NCI-H510A (cell line): ENCODE measurements around the gene ATOSB.
A peak's percentile ranks its signal among the peaks of the same experiment; 100 is the strongest.

Experiments
- DNase-seq: peaks from one replicate; lab custom pipeline; 2025; lab: John Stamatoyannopoulos, UW

The ATOSB gene

DNA sequence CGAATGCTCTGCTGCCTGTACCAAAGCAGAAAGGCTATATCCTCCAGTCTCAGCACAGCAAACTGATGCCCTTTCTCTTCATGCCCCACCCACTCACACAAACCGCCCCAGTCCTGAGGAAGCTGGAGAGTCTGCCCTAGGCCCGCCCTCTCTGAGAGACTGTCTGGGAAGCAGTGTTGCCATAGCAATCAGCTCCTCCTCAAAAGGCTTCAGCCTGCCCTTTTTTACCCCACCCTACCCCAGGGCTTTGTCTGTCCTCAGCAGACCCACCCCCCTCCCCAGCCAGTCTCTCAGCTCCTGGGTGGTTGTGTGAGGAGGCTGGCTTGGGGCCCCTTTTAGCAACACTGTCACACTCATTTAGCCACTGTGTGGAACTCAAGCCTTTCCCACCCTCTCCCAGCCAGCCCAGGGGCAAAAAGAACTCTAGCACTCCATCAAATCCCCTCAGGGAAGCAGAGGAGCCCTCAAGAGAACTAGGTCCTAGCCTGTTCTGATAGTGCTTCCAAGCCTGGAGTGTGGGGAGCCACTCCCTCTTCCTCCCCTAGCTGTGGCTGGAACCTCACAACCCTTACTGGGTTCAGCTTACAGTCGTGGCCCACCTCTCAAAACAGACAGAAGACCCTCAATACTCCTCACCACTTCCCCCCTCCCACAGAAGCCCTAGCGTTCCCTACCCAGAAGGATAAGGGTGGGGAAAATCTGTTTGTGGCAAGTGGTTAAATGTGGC is 1.4 kb downstream of the ATOSB start:
- DNase-seq, result peak; percentile 39

DNA sequence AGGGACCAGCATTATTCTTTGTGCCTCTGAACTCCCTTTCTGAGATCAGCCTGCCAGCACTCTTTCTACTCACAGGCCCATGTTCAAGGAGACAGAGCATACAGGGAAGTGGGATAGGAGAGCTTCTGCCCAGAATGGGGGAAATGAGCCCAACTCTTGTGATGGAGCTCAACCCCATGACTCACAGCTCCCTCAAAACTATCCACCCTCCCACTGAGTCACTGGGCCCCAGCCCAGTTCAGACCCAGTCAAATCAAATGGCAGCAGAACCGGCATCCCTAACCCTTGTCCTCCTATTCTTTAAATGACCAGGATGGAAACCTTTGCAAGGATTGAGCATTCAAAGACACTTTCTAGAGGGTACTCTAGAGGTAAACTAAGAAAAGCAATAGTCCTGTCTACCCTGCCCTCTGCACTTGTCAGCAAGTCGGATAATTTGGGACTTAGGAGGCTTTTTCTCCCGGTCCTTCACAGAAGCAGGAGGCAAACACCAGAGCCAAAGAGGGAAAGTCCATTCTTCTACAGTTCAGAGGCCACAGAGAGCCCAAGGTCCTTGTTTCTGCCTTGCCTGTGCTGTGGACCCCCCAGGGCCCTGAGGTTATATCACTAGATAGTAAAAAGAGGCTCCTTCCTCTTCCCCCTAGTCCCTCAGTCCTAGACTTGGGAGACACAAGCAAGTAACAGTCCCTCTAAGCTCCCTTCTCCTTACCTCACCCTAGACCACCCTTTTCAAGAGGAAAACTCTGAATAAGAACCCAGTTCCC is 3.2 kb downstream of the ATOSB start:
- DNase-seq, result no peak

DNA sequence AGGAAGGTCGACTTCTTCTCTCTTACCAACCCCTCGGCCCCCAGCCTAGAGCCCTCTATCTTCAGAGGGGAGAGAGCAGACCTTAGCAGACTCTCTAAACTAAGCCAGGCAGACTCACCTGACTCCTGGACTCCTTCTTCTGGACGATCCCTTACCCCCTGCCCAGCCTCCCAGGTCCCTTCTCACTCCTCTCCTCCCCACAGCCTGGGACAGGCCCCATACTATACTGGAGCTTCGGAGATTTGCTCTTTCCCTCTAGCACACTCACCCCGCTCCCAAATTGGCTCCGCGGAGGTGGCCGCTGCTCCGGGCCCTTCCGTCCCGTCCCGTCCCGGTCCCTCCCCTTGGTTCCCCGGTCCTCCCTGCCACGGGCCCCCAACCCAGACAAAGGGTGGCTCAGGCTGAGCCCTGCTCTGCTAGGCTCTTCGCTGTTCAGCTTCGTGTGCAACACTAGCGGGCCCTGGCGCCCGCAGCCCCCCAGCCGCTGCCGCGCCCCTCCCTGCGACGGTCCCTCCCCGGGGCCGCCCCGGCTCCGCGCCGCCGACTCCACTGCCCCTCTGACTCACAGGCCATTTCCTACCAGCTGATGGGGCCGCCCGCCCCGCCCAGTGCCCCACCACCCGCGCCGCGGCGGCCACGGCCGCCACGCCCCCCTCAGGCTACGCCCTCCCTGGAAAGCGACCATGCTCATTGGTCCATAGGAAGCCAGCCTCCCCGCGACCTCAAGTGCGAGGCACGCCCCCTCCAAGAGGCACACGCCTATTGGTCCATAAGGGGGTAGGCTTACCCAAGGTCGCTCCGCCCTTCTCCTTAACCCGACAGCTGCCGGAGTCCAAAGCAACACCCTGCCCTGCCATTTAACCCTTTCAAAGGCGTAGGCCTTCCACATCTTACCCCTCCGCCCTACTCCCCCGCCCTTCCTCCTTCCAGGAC is 4.4 kb downstream of the ATOSB start:
- peak; percentile 93 for DNase-seq

DNA sequence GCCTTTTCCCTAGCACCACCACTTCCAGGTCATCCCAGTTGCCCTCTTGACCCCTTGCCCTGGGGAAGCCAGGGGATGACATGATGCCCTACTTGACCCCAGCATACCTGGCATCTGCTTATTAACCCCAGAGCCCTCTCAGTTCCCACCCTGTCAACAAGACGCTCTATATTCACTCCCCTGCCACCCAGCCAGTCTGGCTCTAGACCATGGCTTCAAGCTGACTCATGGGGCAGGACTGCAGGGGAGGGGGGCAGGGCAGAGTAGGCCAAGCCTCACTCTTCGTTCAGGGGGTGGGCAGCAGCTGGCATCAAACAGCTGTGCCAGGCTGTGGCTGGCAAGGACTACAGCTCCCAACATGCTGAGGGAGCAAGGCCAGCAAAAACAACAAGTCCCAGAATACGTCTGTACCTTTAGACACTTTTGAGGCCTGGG is 5.3 kb downstream of the ATOSB start:
- no peak for DNase-seq

DNA sequence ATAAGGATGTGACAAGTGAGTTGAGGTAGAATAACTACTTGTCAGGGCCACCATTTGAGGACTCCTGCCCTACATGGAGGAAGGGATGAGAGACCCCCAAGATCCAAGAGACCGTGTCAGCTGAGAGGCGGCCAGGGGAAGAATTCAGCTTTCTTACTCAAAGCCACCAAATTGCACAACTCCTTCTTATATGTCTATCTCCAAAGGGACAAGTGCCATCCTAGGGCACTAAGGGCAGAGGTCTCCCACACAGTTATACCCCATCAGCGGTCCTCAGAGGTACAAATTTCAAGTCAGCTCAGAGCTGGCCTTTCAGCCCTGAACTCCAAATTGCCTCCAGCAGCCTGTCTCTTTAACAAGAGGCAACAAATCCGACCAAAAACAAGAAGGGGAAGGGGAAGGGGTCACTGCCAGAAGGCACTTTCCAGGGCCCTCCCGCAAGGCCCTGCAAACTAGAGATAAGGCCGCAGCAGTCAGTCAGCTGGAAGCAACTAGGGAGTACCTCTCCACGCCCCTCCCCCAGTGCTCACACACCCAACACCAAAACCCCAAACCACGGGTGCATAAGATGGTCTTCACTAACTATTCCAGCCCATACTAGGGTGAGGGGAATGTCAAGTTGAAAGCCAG is 6.6 kb downstream of the ATOSB start:
- DNase-seq, result no peak

DNA sequence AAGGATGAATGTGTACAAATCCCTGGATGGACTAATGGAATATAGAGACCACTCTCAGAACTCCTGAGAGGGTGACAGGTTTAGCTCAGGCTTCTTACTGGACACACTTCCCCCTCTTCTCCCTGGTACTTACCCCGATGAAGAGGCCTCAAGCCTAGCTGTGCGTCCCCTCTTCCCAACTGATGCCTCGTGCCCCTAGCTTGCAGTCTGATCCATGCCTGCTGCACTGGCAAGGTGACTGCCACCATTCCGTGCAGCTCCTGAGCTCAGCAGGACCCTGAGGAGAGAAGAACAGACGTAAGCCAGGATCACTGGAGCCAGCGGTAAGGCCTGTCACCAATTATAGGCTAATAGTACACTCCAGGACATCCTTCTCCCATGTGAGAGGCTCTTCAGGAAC is 7.2 kb downstream of the ATOSB start:
- DNase-seq, result no peak

DNA sequence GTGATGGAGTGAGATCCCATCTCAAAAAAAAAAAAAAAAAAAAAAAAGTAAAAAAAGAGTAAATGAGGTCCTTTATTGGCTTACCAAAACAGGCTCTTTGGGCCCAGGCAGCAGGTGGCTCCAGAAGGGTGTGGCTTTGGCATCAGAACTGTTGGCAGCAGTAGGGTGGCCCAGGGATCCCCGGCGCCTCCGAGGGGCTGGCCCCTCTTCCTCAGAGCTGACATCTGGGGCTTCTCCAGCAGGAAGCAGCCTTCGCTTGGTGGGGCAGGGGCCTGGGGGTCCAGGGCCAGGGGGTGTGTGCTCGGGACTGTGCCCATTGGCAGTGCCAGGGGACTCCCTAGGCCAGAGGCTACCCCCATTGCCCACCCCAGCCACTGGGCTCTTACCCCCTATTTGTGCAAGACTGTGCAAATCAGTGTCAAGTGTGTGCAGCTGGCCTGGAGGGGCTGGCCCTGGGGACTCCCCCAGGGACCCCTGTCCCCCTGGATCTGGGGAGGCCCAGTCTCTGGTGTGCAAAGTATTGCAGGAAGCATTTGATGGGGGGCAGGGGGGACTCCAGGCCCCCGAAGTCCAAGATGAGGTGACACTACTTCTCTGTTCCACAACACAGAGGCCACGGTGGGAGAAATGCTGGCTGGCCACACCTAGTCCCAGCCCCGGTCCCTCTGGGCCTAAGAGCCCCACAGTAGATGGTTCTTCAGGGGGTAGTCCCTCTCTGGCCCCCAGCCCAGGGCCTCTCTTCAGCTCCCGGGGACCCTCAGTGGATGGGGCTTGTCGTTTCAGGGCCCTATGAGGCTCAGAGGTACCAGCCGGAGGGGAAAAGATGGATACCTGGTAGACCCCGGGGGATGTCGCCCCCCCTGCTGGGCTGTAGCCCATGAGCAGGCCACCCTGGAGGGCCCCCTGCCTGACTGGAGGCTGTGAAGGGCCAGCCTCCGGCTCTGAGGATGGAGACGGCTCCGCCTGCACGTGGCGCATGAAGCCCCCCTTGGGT is 8.1 kb downstream of the ATOSB start:
- no peak for DNase-seq

DNA sequence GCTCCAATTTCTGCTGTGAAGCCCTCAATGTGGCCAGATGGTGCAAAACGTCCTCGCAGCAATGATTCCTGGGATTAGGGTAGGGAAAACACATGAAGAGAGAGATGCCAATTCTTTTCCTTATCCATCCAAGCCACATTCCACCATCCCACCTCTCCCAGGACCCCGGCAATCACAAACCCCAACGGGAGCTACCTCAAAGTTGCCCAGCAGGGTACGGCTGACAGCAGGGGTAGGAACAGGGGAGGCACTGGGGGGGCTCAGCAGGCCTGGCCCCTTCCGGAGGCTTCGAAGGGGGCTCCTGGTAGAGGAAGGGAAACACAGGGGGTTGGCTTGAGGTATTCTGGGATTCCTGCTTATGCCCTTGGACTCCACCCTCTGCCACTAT is 9.3 kb downstream of the ATOSB start:
- DNase-seq, result no peak

DNA sequence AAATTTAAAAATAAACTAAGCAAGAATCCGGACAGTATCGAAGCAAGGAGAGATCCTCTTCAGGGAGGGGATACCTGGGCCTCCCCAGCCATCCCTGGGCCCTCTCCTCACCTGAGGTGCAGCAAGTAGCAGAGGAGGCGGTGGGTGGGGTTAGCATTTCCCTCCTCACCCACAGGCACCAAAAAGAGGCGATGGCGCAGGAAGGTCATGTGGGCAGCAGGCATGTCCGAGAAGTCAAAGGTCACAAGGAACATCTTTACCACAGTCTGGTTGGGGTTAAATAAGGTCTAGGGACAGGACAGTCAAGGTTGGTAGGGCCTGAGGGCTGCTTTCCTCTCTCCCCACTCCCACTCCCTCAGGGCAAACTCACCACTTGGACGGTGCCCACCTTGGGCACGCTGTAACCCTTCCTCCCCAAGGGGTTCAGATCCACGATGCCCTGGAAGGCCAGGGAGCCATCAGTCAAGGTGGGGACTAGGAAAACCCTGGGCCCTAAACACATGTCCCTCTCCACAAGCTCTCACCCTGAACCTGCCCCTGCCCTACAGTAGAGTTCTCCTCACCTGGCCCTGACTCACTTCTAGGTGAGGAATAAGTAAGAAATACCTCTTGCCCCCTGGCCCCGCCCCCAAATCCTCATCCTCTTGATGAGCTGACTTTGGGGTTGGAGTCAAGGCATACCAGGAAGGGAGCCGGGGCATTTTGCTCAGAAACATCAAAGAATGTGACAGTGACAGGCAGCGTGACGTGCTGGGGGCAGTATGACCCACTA is 9.9 kb downstream of the ATOSB start:
- no peak for DNase-seq

DNA sequence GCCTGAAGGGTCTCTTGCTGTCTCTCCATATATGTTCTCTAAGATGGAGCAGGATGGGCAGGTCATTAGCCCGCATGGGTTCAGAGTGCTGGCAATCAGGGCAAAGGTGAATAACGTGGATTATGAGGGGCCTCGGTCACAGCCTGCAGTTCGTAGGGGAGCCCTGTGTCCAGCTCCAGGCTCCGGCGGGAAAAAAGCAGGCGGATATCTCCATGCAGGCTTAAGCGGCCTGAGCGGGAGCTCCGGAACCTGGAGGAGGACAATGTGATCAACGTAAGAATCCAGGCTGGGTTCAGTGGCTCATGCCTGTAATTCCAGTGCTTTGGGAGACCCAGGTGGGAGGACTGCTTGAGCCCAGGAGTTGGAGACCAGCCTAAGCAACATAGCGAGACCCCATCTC is 10.5 kb downstream of the ATOSB start:
- DNase-seq, result no peak

DNA sequence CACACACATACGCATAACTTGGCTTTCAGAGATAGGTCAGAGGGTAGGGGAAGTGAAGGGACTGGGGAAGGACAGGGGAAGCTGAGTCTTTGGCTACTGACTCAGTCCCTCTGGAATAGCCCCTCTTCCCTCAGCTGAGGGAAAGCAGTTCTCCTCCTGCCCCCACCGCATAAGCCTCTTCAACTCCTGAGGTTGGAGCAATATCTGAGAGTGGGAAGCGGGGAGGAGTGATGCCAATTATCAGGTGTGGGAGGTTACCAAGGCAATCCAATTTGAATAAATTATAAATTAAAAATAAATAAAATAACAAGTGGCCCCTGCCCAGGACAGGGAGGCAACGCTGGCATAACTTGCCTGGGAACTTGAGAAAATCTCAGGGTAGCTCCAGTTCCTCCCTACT is 11.1 kb downstream of the ATOSB start:
- DNase-seq, result no peak

DNA sequence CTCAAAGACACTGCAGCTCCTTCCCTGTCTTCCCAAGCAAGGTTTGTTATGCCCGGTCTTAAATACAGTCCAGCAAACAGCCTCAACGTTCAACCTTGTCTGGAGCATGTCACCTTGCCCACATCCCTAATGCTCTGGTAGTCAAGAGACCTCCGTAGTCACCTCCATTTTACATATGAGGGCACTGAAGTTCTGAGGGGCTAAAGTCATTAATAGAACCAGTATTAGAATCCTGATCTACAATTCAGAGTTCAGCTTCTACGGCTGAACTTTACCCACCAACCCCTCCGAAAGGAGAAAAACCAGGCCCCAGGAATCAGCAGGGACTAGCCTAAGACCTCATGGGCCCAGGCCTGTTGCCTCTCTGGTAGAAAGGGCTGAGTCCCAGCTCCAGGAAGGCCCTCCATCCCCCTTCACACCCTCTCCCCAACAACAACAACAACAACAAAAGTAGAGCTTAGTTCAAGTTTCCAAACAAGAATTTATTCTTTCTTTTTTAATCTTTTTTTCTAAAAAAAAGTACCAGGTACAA is 11.9 kb downstream of the ATOSB start:
- no peak for DNase-seq

DNA sequence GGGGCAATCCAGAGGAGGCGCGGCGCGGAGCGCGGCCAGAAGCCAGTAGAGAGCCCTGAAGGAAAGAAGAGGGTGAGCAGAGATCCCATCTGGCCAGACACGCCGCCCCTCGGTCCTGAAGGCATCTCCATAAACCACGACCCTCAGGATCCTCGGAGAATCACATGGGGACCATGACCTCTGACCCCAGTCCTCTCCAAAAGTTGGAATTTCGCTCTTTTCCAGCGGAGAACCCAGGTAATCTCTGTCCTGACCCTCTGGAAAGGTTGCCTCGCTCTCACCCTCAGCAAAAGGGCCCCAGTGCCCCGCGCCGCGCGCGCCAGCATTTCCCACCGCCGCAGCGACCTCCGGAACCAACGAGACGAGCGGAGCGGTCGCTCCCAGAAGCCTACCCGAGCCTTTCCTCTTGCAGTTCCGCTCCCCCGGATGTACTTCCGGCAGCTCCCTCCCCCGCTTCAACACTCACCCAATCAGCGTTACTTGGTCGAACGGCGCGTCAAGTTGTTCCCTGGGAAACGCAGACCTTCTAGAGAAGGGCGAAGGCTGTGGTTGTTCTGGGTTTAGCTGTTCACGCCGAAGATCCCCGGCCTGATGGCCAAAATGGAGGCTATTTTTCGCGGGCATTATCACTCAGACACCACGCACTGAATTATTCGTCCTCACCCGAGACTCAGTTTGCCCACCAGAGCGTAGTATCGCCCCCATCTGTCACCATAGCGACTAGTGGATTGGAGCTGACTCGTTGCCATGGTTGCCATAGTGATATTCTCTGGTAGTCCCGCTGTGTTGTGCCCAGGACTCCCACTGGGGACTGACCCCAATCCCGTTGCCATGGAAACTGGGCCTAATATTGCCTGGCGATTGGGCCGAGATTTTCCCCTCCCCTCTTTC is 12.6 kb downstream of the ATOSB start, which contains the start of gene STOML2:
Gene STOML2, minus strand, starts transcription at position 363 of the 891 bp plus-strand sequence. Its CDS starts 37 bp downstream, at position 326.
- peak; percentile 75 for DNase-seq

DNA sequence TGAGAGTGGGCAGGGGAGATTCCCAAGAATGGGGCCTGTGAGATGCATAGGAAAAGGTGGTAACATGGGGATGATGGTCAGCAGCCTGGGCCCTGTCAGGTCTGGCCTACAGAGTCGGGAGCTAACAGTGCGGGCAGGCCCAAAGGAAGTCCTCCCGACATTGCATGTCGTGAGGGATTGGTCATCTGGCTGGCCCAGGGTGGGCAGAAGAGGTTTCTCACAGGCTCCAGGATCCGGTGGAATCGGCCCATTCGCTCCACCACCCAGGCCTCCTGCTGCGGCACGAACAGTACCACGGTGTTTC is 13.2 kb downstream of the ATOSB start:
- no peak for DNase-seq

DNA sequence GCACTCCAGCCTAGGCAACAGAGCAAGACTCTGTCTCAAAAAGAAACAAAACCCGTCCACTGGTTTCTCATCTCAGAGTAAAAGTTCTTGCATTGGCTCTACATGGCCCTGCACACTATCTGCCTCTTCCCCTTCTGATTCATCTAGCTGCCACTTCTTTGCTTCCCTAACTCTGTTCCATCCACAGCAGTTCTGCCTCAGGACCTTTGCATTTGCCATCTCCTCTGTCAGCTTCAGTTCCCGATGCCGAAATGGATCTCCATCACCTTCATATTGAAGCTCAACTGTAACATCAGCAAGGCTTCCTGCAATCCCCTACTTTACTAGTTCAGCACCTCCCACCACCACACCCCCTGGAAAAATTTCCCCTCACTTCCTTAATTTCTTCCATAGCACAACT is 18.1 kb downstream of the ATOSB start:
- DNase-seq, result no peak

DNA sequence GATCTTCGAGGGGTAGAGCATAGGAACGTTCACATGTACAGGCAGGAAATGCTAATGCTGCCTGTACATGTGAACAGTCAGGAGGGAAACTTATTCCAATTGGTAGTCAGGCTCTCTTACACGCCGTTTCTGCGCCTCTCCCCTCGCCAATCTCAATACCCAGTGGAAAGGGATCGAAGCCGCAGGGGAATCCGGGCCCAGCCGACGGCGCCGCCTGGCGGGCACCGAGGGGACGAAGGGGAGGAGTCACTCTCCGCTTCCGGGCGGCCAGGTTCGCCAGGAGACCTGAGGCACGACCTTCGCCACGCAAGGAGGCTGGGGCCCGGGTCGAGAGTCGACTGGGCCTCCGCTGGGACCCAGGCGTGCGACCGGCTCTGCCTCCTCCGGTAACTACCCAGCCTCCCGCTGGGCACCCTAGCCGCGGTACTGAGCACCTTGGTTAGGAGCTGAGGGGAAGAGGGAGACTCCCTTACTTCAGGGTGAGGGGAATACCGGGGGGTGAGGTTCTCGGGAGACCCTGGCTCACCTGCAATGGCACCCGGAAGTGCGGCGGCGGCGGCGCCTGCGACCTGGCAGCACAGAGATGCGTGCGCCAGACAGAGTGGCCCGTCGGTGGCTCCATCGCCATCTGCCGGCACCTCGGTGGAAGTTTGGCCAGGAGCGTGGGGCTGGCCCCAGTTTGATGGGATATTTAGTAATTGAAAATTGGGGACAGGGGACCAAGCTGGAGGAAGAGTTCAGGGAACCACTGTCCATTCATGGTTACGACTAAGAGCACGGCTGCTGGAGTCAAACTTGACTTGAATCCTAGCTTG is 19.4 kb downstream of the ATOSB start, which contains the start of gene PIGO:
Gene PIGO, minus strand, starts transcription at position 557 of the 815 bp plus-strand sequence. CDS start 1,026 bp downstream, outside the sequence.
- DNase-seq, result peak; percentile 71

DNA sequence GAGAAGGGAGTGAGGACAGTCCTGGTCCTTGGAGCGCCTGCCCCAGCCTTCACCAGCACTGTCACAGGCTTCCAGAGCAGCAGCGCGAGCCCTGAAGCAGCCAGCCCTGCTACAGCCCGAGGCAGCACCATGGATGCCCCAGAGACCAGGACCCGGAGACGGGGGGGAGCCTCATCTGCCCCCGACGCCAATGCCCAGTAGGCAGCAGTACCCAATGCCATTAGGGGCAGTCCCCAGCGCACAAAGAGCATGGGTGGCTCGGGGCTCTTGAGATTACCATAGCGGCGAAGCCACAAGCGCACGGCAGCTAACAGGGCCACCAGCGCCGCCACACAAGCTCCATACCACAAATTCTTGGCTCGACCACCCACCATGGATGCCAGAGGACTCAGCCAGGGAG is 24.1 kb downstream of the ATOSB start:
- no peak for DNase-seq

DNA sequence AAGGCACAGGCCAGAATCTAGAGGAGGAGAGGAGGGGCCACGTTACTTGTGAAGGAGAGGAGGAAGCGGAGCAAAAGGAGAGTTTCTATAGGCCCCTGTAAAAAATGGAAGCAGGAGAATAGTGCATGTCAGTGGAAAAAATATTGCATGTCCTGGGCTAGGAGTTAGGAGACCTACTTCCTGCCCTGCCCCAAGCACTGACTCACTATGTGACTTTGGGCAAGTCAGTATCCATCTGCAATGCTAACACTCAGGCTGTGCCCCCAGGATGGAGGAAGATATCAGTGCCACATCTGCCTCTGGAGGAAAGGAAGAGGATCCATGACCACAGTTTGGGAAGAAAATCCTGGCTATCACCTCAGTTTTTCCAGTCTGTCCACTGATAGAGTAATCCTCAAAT is 26.2 kb downstream of the ATOSB start:
- no peak for DNase-seq
